Measurements from ENCODE around the gene ALDH3B1.

- no peak for TF ChIP-seq CTCF (IDR thresholded peaks at IDR 0.05)
- no peak for TF ChIP-seq ZFX (IDR thresholded peaks at IDR 0.05; ENCODE audit: borderline replicate concordance)
Observed at GRCh38 chr11:68016904-68017817, 7.0 kb downstream of the ALDH3B1 start.
